Body of pancreas (tissue), 4 donors: ENCODE results near the gene GNS. TPM values are rescaled to one million over a fixed set of nuclear protein-coding genes. Genes with fewer than 3 reads are reported as not detected.

ENCODE experiments used
- ATAC-seq: fragments of 150-250 bp; one replicate; pipeline ENCODE4 v1.9.1; 2016
- DNase-seq, 4 donors: peaks; one replicate each; pipeline ENCODE4 v3.0.0-alpha.2; 2019
- H3K27ac ChIP-seq, 4 donors: fragments of 200-600 bp; sonication (generic); 1 replicate in 3 of 4; 2 replicates in 1 of 4; pipeline versions ENCODE4 v1.5.1 to v1.6.1; 2016 to 2019; ENCODE audit warnings: mild to moderate bottlenecking in 1 of 4, mixed read lengths in 1 of 4, moderate library complexity in 1 of 4
- H3K27me3 ChIP-seq, 2 donors: fragments of 200-600 bp; sonication (generic); one replicate each; pipeline ENCODE4 v1.6.0; 2016; ENCODE audit warnings: mild to moderate bottlenecking in 1 of 2
- H3K36me3 ChIP-seq, 2 donors: fragments of 200-600 bp; sonication (generic); replicated peaks in 1 of 2; 2 replicates each; pipeline ENCODE4 v1.5.1; 2016; ENCODE audit warnings: low read depth in 2 of 2; ENCODE audit not compliant: insufficient read depth in 1 of 2
- H3K4me1 ChIP-seq: fragments of 200-600 bp; sonication (generic); one replicate; pipeline ENCODE4 v1.6.0; 2016
- H3K4me3 ChIP-seq, 2 donors: fragments of 200-600 bp; sonication (generic); 1 replicate in 1 of 2; 2 replicates in 1 of 2; pipeline ENCODE4 v1.5.1; 2016 to 2019
- H3K9me3 ChIP-seq, 3 donors: fragments of 200-600 bp; sonication (generic); 1 replicate in 2 of 3; 2 replicates in 1 of 3; pipeline ENCODE4 v1.5.1; 2016
- POLR2A ChIP-seq, 3 donors: fragments of 450-650 bp; IDR thresholded peaks; one replicate each; pipeline ENCODE4 v1.6.1; 2016; ENCODE audit warnings: antibody characterized with exemption in 3 of 3, mild to moderate bottlenecking in 2 of 3
- WGBS, 2 donors: methylation state at CpG; one replicate each; pipeline ENCODE4 v1.1.5; 2017; 5-methylcytosine and 5-hydroxymethylcytosine counted together
- intact Hi-C: fragments of 100-400 bp; cut with DNase I; formaldehyde crosslinking; loops from one replicate; pipeline ENCODE4 v1.15.1; 2023
- total RNA-seq, 2 donors: library from RNA; depleted of rRNA; stranded (reverse); fragments of >200 nt; gene quantifications; one replicate each; pipeline ENCODE4 v1.1.0, GENCODE V29; 2016
- TF ChIP-seq, protein P1 (sequence below), 7 experiments: fragments of 450-650 bp in 4 of 7; fragments of 200-600 bp in 3 of 7; sonication (generic) in 3 of 7; IDR thresholded peaks; one replicate each; pipeline ENCODE4 v1.5.1; 2016 to 2019; ENCODE audit warnings: antibody characterized with exemption in 7 of 7

The GNS gene
- total RNA-seq, 2 donors from 2014 or later: 29.3 to 43.1 TPM

DNA sequence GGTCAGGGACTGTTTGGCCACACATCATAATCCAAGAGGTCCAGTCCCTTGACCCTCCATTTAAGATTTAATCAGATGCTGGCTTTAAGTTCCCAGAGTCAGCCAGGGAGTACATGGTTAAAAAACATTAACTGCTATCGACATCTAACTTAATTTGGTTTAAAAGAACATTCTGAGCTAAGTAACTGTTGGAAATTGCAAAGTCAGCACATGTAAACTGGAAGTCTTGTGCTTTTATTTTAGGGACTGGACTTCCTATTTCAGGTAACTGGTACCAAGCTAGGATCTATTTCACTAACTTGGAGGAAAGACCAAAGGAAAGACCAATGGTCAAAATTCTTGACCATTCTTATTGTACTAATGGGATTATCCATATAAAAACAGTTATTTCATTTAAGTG is 40.6 kb downstream of the GNS start:
- no peak for ATAC-seq
- H3K9me3 ChIP-seq: no peaks in the 10 kb centered on the region
- intact Hi-C loops: no loop called here
- no peak overlapping the region for H3K4me3 ChIP-seq
- WGBS, 2 donors: 71 to 78% methylated on average over 1 of the region's 1 CpG
- H3K4me1 ChIP-seq: no peaks in the 10 kb centered on the region
- no peak overlapping the region for H3K27ac ChIP-seq
- no peak for DNase-seq
- peaks cover 0 to 27% of the 10 kb centered on the region in 2 donors for H3K36me3 ChIP-seq
- H3K27me3 ChIP-seq: no peaks in the 10 kb centered on the region
- TF ChIP-seq, protein P1, sequence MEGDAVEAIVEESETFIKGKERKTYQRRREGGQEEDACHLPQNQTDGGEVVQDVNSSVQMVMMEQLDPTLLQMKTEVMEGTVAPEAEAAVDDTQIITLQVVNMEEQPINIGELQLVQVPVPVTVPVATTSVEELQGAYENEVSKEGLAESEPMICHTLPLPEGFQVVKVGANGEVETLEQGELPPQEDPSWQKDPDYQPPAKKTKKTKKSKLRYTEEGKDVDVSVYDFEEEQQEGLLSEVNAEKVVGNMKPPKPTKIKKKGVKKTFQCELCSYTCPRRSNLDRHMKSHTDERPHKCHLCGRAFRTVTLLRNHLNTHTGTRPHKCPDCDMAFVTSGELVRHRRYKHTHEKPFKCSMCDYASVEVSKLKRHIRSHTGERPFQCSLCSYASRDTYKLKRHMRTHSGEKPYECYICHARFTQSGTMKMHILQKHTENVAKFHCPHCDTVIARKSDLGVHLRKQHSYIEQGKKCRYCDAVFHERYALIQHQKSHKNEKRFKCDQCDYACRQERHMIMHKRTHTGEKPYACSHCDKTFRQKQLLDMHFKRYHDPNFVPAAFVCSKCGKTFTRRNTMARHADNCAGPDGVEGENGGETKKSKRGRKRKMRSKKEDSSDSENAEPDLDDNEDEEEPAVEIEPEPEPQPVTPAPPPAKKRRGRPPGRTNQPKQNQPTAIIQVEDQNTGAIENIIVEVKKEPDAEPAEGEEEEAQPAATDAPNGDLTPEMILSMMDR (IDR thresholded peaks at IDR 0.05): no peak
- no peak for TF ChIP-seq POLR2A (IDR thresholded peaks at IDR 0.05)

DNA sequence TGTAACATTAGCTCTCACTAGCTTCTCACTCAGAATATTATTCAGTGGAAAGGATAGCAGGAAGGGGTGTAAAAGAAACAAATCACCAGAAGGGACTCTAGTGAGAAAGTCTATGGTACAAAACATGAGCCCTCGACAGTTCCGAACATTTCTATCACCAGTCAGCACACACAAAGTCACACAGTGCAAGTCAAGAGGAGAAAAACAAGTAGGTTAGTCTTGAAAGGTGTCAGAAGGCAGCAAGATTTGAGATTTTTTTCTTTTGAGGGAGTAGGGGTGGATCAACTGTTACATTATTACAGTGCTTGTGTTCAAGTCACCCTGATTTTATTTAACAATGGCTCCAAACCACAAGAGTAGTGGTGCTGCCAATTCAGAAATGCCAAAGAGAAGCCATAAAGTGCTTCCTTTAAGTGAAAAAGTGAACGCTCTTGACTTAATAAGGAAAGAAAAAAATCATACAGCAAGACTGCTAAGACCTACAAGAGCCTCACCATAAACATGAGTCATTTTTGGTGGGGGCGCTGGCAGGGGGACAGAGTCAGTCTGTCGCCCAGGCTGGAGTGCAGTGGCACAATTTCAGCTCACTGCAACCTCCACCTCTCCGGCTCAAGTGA is 42.3 kb downstream of the GNS start:
- intact Hi-C loops: no loop called here
- Histone ChIP-seq H3K4me3 (no peak overlapping the region), H3K36me3 (peaks cover 0 to 19% of the 10 kb centered on the region in 2 donors), H3K9me3 (no peaks in the 10 kb centered on the region), H3K27ac (no peak overlapping the region), H3K27me3 (no peaks in the 10 kb centered on the region), H3K4me1 (no peaks in the 10 kb centered on the region)
- WGBS, 2 donors: 95 to 96% methylated on average over 6 of the region's 6 CpGs
- no peak for ATAC-seq
- DNase-seq: no peak
- no peak for TF ChIP-seq POLR2A (IDR thresholded peaks at IDR 0.05)
- TF ChIP-seq, protein P1 (IDR thresholded peaks at IDR 0.05): no peak

DNA sequence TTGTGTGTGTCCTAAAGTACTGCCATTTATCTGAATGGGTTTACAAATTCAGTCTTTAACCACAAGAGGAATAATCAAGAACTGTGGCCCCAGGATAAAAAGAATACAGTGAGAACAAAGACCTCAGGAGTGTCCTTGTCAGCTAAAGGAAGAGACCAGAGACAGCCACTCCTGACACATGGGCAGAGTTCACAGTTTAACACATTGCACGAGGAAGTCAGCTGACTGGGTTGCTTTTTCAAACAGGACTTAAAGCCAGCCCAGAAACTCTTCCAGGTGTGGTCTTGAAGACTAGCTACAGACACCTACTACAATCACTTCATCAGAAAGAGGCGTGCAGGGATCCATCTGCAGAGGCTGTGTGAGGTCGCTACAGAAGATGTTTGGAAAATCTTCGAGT is 42.8 kb downstream of the GNS start:
- no peak for ATAC-seq
- Histone ChIP-seq H3K36me3 (peaks cover 0 to 15% of the 10 kb centered on the region in 2 donors), H3K4me3 (no peak overlapping the region), H3K9me3 (no peaks in the 10 kb centered on the region), H3K27ac (no peak overlapping the region), H3K27me3 (no peaks in the 10 kb centered on the region), H3K4me1 (no peaks in the 10 kb centered on the region)
- WGBS, 2 donors: 84 to 93% methylated on average over 4 of the region's 4 CpGs
- no peak for TF ChIP-seq POLR2A (IDR thresholded peaks at IDR 0.05)
- TF ChIP-seq, protein P1 (IDR thresholded peaks at IDR 0.05): no peak
- DNase-seq: no peak
- intact Hi-C loops: no loop called here

DNA sequence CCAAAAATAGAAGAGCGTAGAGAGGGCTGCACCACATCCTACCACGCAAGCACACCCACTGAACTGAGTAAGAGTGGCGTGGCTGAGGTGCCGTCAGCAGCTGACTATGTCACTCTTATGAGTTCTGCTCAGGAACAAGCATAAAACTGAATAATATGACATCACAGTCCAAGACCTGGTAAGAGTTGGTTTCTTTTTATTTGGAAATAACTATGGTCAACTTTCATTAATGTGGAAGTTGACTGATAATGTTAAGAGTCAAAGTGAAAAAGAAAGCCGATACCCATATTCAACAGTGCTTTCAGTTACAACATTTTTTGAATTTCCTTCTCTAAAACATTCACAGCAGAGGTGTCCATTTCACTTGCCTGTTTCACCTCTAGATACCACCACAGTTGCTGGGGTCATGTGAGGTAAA is 44.6 kb downstream of the GNS start:
- H3K36me3 ChIP-seq: peaks cover 0 to 8% of the 10 kb centered on the region in 2 donors
- no peak for TF ChIP-seq POLR2A (IDR thresholded peaks at IDR 0.05)
- TF ChIP-seq, protein P1 (IDR thresholded peaks at IDR 0.05): no peak
- H3K27ac ChIP-seq: no peak overlapping the region
- intact Hi-C loops: no loop called here
- no peak for ATAC-seq
- no peak overlapping the region for H3K4me3 ChIP-seq
- no peaks in the 10 kb centered on the region for H3K27me3 ChIP-seq
- H3K4me1 ChIP-seq: no peaks in the 10 kb centered on the region
- H3K9me3 ChIP-seq: no peaks in the 10 kb centered on the region
- no peak for DNase-seq
- 77 to 88% methylated on average over 5 of the region's 5 CpGs for WGBS, 2 donors

DNA sequence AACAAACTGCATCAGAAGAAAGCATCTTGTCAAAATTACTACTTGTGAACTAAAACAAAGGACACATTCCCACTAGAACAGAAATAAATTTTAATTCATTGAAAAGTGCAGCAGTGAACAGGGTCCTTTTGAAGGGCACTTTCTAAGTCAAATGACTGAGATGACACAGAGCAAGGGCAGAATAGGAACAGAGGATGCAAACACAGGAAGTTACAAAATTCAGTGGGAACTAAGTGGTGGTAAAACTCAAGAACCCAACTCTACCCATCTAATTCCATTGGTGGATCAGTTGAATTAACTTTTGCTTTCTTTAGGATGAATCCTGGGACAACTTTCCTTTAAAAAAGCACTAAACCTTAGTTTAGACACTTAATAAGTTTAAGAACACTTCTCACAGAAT is 45.8 kb downstream of the GNS start:
- ATAC-seq (no peak), DNase-seq (no peak)
- Histone ChIP-seq H3K27ac (no peak overlapping the region), H3K4me1 (no peaks in the 10 kb centered on the region), H3K27me3 (no peaks in the 10 kb centered on the region), H3K36me3 (peaks cover 0 to 8% of the 10 kb centered on the region in 2 donors), H3K9me3 (no peaks in the 10 kb centered on the region), H3K4me3 (no peak overlapping the region)
- TF ChIP-seq POLR2A (IDR thresholded peaks at IDR 0.05): no peak
- TF ChIP-seq, protein P1 (IDR thresholded peaks at IDR 0.05): no peak
- intact Hi-C loops: no loop called here
